Measurements from ENCODE around the gene KIF17. TPM values are rescaled to one million over a fixed set of nuclear protein-coding genes. Genes with fewer than 3 reads are reported as not detected.

KIF17 gene
- total and polyA plus RNA-seq, 12 donors = 10.7 to 66.9 (median 37.5) TPM

GRCh38 chr1:20643080-20643479 lies 74.7 kb downstream of the KIF17 start:
- Histone ChIP-seq H3K27me3 (no peaks in the 10 kb centered on the region), H3K4me1 (replicated peaks in 1 of 2) (no peaks in the 10 kb centered on the region), H3K27ac (peak overlapping the region in 1 of 5 donors; percentile 30), H3K4me3 (no peak overlapping the region), H3K9me3 (replicated peaks in 1 of 3) (no peaks in the 10 kb centered on the region), H3K36me3 (replicated peaks in 1 of 2) (peaks cover 0 to 93% of the 10 kb centered on the region in 2 donors)
- 63 to 74% (median 67%) methylated on average over 6 of the region's 6 CpGs for WGBS, 4 donors
- no peak for DNase-seq
- intact Hi-C loops (cut with DNase I) = no loop called here
- TF ChIP-seq, protein P1, sequence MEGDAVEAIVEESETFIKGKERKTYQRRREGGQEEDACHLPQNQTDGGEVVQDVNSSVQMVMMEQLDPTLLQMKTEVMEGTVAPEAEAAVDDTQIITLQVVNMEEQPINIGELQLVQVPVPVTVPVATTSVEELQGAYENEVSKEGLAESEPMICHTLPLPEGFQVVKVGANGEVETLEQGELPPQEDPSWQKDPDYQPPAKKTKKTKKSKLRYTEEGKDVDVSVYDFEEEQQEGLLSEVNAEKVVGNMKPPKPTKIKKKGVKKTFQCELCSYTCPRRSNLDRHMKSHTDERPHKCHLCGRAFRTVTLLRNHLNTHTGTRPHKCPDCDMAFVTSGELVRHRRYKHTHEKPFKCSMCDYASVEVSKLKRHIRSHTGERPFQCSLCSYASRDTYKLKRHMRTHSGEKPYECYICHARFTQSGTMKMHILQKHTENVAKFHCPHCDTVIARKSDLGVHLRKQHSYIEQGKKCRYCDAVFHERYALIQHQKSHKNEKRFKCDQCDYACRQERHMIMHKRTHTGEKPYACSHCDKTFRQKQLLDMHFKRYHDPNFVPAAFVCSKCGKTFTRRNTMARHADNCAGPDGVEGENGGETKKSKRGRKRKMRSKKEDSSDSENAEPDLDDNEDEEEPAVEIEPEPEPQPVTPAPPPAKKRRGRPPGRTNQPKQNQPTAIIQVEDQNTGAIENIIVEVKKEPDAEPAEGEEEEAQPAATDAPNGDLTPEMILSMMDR (IDR thresholded peaks at IDR 0.05) = no peak
- no peak for TF ChIP-seq POLR2A (IDR thresholded peaks at IDR 0.05)

GRCh38 chr1:20641975-20642374 lies 75.8 kb downstream of the KIF17 start:
- no peak overlapping the region for H3K4me3 ChIP-seq
- TF ChIP-seq POLR2A (IDR thresholded peaks at IDR 0.05) = no peak
- TF ChIP-seq, protein P1 (IDR thresholded peaks at IDR 0.05) = no peak
- H3K36me3 ChIP-seq (replicated peaks in 1 of 2) = peaks cover 0 to 93% of the 10 kb centered on the region in 2 donors
- no peaks in the 10 kb centered on the region for H3K27me3 ChIP-seq
- intact Hi-C loops (cut with DNase I) = loop anchor here in 1 of 2 donors (2.0 kb wide), 1 partner anchor 119 kb away; no protein-coding TSS in a partner anchor
- H3K4me1 ChIP-seq (replicated peaks in 1 of 2) = peaks cover 0 to 5% of the 10 kb centered on the region in 2 donors
- no peak for DNase-seq
- WGBS, 4 donors = 77 to 83% (median 80%) methylated on average over 4 to 10 of the region's 10 CpGs
- no peaks in the 10 kb centered on the region for H3K9me3 ChIP-seq (replicated peaks in 1 of 3)
- H3K27ac ChIP-seq = no peak overlapping the region

- no peak for TF ChIP-seq POLR2A (IDR thresholded peaks at IDR 0.05)
- TF ChIP-seq, protein P1 (IDR thresholded peaks at IDR 0.05) = peak; percentile 74 to 93 (median 82)
- peaks cover 0 to 82% of the 10 kb centered on the region in 2 donors for H3K36me3 ChIP-seq (replicated peaks in 1 of 2)
- DNase-seq = peak in 4 of 7 donors; percentile 51 to 74 (median 66)
- peaks cover 11 to 20% of the 10 kb centered on the region in 2 donors for H3K4me1 ChIP-seq (replicated peaks in 1 of 2)
- no peak overlapping the region for H3K4me3 ChIP-seq
- intact Hi-C loops (cut with DNase I) = loop anchor here in 1 of 2 donors (2.0 kb wide), 1 partner anchor 117 kb away; no protein-coding TSS in a partner anchor
- WGBS, 4 donors = 25 to 29% (median 27%) methylated on average over 6 of the region's 6 CpGs
- H3K9me3 ChIP-seq (replicated peaks in 1 of 3) = no peaks in the 10 kb centered on the region
- no peak overlapping the region for H3K27ac ChIP-seq
- H3K27me3 ChIP-seq = no peaks in the 10 kb centered on the region
These were observed 77.6 kb downstream of the KIF17 start for GRCh38 chr1:20640183-20640597.

DNA sequence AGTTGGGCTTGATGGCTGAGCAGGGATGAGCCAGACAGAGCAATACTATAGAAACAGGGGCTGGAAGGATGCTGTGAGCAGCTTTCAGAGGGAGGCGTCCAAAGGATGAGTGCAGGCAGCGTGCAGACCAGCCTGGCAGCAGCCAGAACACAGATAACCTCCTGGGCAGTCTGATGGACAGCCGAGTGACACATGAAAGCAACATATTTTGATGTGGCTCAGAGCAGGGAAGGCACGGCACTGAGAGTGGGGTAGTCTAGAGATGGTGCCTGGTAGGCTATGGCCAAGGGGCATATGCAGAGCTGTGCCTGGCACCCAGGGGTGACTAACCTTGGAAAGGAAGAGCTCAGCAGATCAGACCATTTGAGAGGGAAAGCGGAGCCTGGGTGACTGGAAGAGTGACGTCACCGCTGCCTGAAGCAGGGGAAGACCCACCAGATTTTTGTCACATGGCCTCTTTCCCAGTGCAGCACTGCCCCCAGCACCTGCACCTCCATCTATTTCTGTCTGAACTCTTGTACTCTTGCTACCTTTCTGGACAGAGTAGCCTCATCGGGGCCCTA lies 80.9 kb downstream of the KIF17 start:
- intact Hi-C loops (cut with DNase I) = loop anchor here in 1 of 2 donors (5.0 kb wide), 1 partner anchor 115 kb away; no protein-coding TSS in a partner anchor
- H3K36me3 ChIP-seq (replicated peaks in 1 of 2) = peaks cover 0 to 49% of the 10 kb centered on the region in 2 donors
- TF ChIP-seq POLR2A (IDR thresholded peaks at IDR 0.05) = no peak
- TF ChIP-seq, protein P1 (IDR thresholded peaks at IDR 0.05) = no peak

More for the DNA sequence above, 80.9 kb downstream of the KIF17 start:
- DNase-seq = peak in 3 of 7 donors; percentile 38 to 61 (median 46)
- WGBS, 4 donors = 58 to 63% (median 59%) methylated on average over 5 to 8 of the region's 8 CpGs
- no peaks in the 10 kb centered on the region for H3K27me3 ChIP-seq
- H3K4me1 ChIP-seq (replicated peaks in 1 of 2) = peaks cover 22 to 29% of the 10 kb centered on the region in 2 donors
- H3K9me3 ChIP-seq (replicated peaks in 1 of 3) = no peaks in the 10 kb centered on the region
- peak overlapping the region in 3 of 5 donors; percentile 17 to 96 (median 56) for H3K27ac ChIP-seq
- H3K4me3 ChIP-seq = no peak overlapping the region
